Caco-2 (cell line): ENCODE data around the gene LPXN. TPM values are rescaled to one million over a fixed set of nuclear protein-coding genes. Genes with fewer than 3 reads are reported as not detected.

Source experiments
- BruUV-seq: library from RNA; stranded (reverse); fragments of 400-500 nt; replicated peaks from 2 replicates; lab custom pipeline; 2021; lab: Mats Ljungman, UMichigan
- CTCF ChIA-PET: fragments of 300-600 bp; sonication (Branson Sonifier 250); formaldehyde crosslinking; loops from one replicate; lab custom pipeline; 2022; ENCODE audit warnings: antibody characterized with exemption; lab: Charles Lee
- POLR2A ChIA-PET: fragments of 300-600 bp; sonication (Branson Sonifier 250); formaldehyde crosslinking; loops from one replicate; lab custom pipeline; 2022; ENCODE audit warnings: antibody characterized with exemption; lab: Charles Lee
- DNase-seq, 2 experiments: peaks; one replicate each; pipeline versions ENCODE4 v3.0.0 to v3.0.0-alpha.2; 2020 to 2022
- H3K27me3 ChIP-seq: replicated peaks from 2 replicates; pipeline ENCODE4 v1.6.0; 2011; ENCODE audit warnings: low read length; ENCODE audit not compliant: control insufficient read depth, insufficient read depth
- H3K36me3 ChIP-seq: 2 replicates; pipeline ENCODE4 v1.5.1; 2011; ENCODE audit warnings: low read length; ENCODE audit not compliant: control insufficient read depth, insufficient read depth
- H3K4me1 ChIP-seq: fragments of 250-450 bp; sonication (Bioruptor Pico); 2 replicates; pipeline ENCODE4 v1.5.1; 2020; ENCODE audit warnings: mild to moderate bottlenecking
- H3K4me3 ChIP-seq: 2 replicates; pipeline ENCODE4 v1.5.1; 2011; ENCODE audit warnings: low read depth, mild to moderate bottlenecking, control low read depth, low read length
- H3K9me3 ChIP-seq: fragments of 250-450 bp; sonication (Bioruptor Pico); 2 replicates; pipeline ENCODE4 v1.5.1; 2020; ENCODE audit warnings: mild to moderate bottlenecking, moderate library complexity
- H3K27ac Mint-ChIP-seq: one replicate; pipeline ENCODE4 v1.8.0; 2022; ENCODE audit warnings: mixed read lengths; ENCODE audit not compliant: unreplicated experiment
- H3K27me3 Mint-ChIP-seq: one replicate; pipeline ENCODE4 v1.8.0; 2022; ENCODE audit warnings: mixed read lengths; ENCODE audit not compliant: insufficient read depth, unreplicated experiment
- H3K36me3 Mint-ChIP-seq: one replicate; pipeline ENCODE4 v1.8.0; 2022; ENCODE audit warnings: mild to moderate bottlenecking, mixed read lengths; ENCODE audit not compliant: insufficient read depth, unreplicated experiment
- H3K4me1 Mint-ChIP-seq: one replicate; pipeline ENCODE4 v1.8.0; 2022; ENCODE audit warnings: low read depth, mixed read lengths; ENCODE audit not compliant: unreplicated experiment
- H3K4me3 Mint-ChIP-seq: one replicate; pipeline ENCODE4 v1.8.0; 2022; ENCODE audit warnings: mild to moderate bottlenecking, moderate library complexity, mixed read lengths; ENCODE audit not compliant: unreplicated experiment
- H3K9me3 Mint-ChIP-seq: one replicate; pipeline ENCODE4 v1.8.0; 2022; ENCODE audit warnings: mixed read lengths; ENCODE audit not compliant: unreplicated experiment
- CTCF ChIP-seq, 2 experiments: fragments of 200-600 bp in 1 of 2; IDR thresholded peaks; 1 replicate in 1 of 2; 2 replicates in 1 of 2; pipeline versions ENCODE4 v1.5.1 to v1.8.0; 2011 to 2022; ENCODE audit warnings: antibody characterized with exemption in 1 of 2, control low read depth in 1 of 2, inconsistent platforms in 1 of 2, low read depth in 1 of 2, low read length in 1 of 2, mild to moderate bottlenecking in 1 of 2, moderate library complexity in 1 of 2; ENCODE audit not compliant: insufficient read depth in 1 of 2, severe bottlenecking in 1 of 2, unreplicated experiment in 1 of 2
- intact Hi-C: fragments of 100-400 bp; cut with micrococcal nuclease; formaldehyde crosslinking; loops from one replicate; pipeline ENCODE4 v1.10.0; 2022; ENCODE audit not compliant: unreplicated experiment
- total RNA-seq: library from RNA; stranded (reverse); gene quantifications from 2 replicates; pipeline ENCODE4 v1.2.3, GENCODE V29; 2022

LPXN gene
- total RNA-seq, 1 experiment from 2014 or later: 2.1 TPM

- Mint-ChIP-seq H3K4me1 (no peaks in the 10 kb centered on the region), H3K27ac (no peak overlapping the region), H3K27me3 (peaks cover 8% of the 10 kb centered on the region), H3K36me3 (no peaks in the 10 kb centered on the region), H3K4me3 (no peak overlapping the region), H3K9me3 (no peaks in the 10 kb centered on the region)
- ChIA-PET POLR2A (no interaction called here), CTCF (no interaction called here)
- Histone ChIP-seq H3K4me3 (no peak overlapping the region), H3K4me1 (no peaks in the 10 kb centered on the region), H3K9me3 (no peaks in the 10 kb centered on the region), H3K27me3 (no peaks in the 10 kb centered on the region), H3K36me3 (no peaks in the 10 kb centered on the region)
- intact Hi-C loops: no loop called here
- no TSS peak for BruUV-seq
- DNase-seq: no peak
- TF ChIP-seq CTCF (IDR thresholded peaks at IDR 0.05; ENCODE audit: insufficient read depth in 1 of 2, low read depth in 1 of 2, low read length in 1 of 2, severe bottlenecking in 1 of 2, unreplicated experiment in 1 of 2): no peak
Measured at GRCh38 chr11:58498464-58498863, 77.2 kb downstream of the LPXN start.

GRCh38 chr11:58497951-58498350, 77.7 kb downstream of the LPXN start:
- Histone ChIP-seq H3K4me3 (no peak overlapping the region), H3K36me3 (no peaks in the 10 kb centered on the region), H3K9me3 (no peaks in the 10 kb centered on the region), H3K27me3 (no peaks in the 10 kb centered on the region), H3K4me1 (no peaks in the 10 kb centered on the region)
- Mint-ChIP-seq H3K9me3 (no peaks in the 10 kb centered on the region), H3K27me3 (peaks cover 8% of the 10 kb centered on the region), H3K36me3 (no peaks in the 10 kb centered on the region), H3K4me1 (no peaks in the 10 kb centered on the region), H3K4me3 (no peak overlapping the region), H3K27ac (no peak overlapping the region)
- no peak for DNase-seq
- no TSS peak for BruUV-seq
- no peak for TF ChIP-seq CTCF (IDR thresholded peaks at IDR 0.05; ENCODE audit: insufficient read depth in 1 of 2, low read depth in 1 of 2, low read length in 1 of 2, severe bottlenecking in 1 of 2, unreplicated experiment in 1 of 2)
- CTCF ChIA-PET: no interaction called here
- POLR2A ChIA-PET: no interaction called here
- intact Hi-C loops: no loop called here

- Mint-ChIP-seq H3K9me3 (no peaks in the 10 kb centered on the region), H3K27ac (no peak overlapping the region), H3K27me3 (peaks cover 11% of the 10 kb centered on the region), H3K4me1 (no peaks in the 10 kb centered on the region), H3K36me3 (no peaks in the 10 kb centered on the region), H3K4me3 (no peak overlapping the region)
- BruUV-seq: no TSS peak
- Histone ChIP-seq H3K36me3 (no peaks in the 10 kb centered on the region), H3K4me3 (no peak overlapping the region), H3K9me3 (no peaks in the 10 kb centered on the region), H3K4me1 (no peaks in the 10 kb centered on the region), H3K27me3 (no peaks in the 10 kb centered on the region)
- POLR2A ChIA-PET: no interaction called here
- no peak for DNase-seq
- CTCF ChIA-PET: interaction anchor here (0.7 kb wide), 1 partner anchor 576 kb away, joined by 4 read pairs; no protein-coding TSS in a partner anchor
- intact Hi-C loops: no loop called here
- no peak for TF ChIP-seq CTCF (IDR thresholded peaks at IDR 0.05; ENCODE audit: insufficient read depth in 1 of 2, low read depth in 1 of 2, low read length in 1 of 2, severe bottlenecking in 1 of 2, unreplicated experiment in 1 of 2)
Measured at GRCh38 chr11:58495906-58496305, 79.8 kb downstream of the LPXN start.
